Calu3 (cell line): Measurements from ENCODE around the gene SEC14L5. TPM values are rescaled to one million over a fixed set of nuclear protein-coding genes. Genes with fewer than 3 reads are reported as not detected.

Experiments
- BruUV-seq: library from RNA; stranded (reverse); fragments of 400-500 nt; replicated peaks from 2 replicates; lab custom pipeline; 2021; lab: Mats Ljungman, UMichigan
- CTCF ChIA-PET: fragments of 300-600 bp; sonication (Branson Sonifier 250); formaldehyde crosslinking; loops from one replicate; lab custom pipeline; 2022; ENCODE audit warnings: antibody characterized with exemption; lab: Charles Lee
- DNase-seq: peaks from one replicate; pipeline ENCODE4 v3.0.0; 2022
- H3K27ac Mint-ChIP-seq: one replicate; pipeline ENCODE4 v1.8.0; 2022; ENCODE audit warnings: mixed read lengths; ENCODE audit not compliant: unreplicated experiment
- H3K27me3 Mint-ChIP-seq: one replicate; pipeline ENCODE4 v1.8.0; 2022; ENCODE audit warnings: mixed read lengths; ENCODE audit not compliant: unreplicated experiment
- H3K36me3 Mint-ChIP-seq: one replicate; pipeline ENCODE4 v1.8.0; 2022; ENCODE audit warnings: mild to moderate bottlenecking, moderate library complexity, mixed read lengths; ENCODE audit not compliant: insufficient read depth, unreplicated experiment
- H3K4me1 Mint-ChIP-seq: one replicate; pipeline ENCODE4 v1.8.0; 2022; ENCODE audit warnings: mild to moderate bottlenecking, low read depth, mixed read lengths; ENCODE audit not compliant: unreplicated experiment
- H3K4me3 Mint-ChIP-seq: one replicate; pipeline ENCODE4 v1.8.0; 2022; ENCODE audit warnings: mild to moderate bottlenecking, low read depth, moderate library complexity, mixed read lengths; ENCODE audit not compliant: unreplicated experiment
- H3K9me3 Mint-ChIP-seq: one replicate; pipeline ENCODE4 v1.8.0; 2022; ENCODE audit warnings: low read depth, mixed read lengths; ENCODE audit not compliant: unreplicated experiment
- CTCF ChIP-seq: fragments of 200-600 bp; IDR thresholded peaks from one replicate; pipeline ENCODE4 v1.8.0; 2022; ENCODE audit warnings: antibody characterized with exemption; ENCODE audit not compliant: unreplicated experiment
- intact Hi-C: fragments of 100-400 bp; cut with micrococcal nuclease; formaldehyde crosslinking; loops from one replicate; pipeline ENCODE4 v1.10.0; 2022; ENCODE audit not compliant: unreplicated experiment
- total RNA-seq: library from RNA; stranded (reverse); gene quantifications from 2 replicates; pipeline ENCODE4 v1.2.3, GENCODE V29; 2022

Gene SEC14L5
- total RNA-seq, 1 experiment from 2014 or later, result 0.52 TPM

- Mint-ChIP-seq H3K27ac (no peak overlapping the region), H3K9me3 (no peaks in the 10 kb centered on the region), H3K4me1 (no peaks in the 10 kb centered on the region), H3K27me3 (peaks cover 33% of the 10 kb centered on the region), H3K4me3 (no peak overlapping the region), H3K36me3 (no peaks in the 10 kb centered on the region)
- CTCF ChIA-PET, result interaction anchor here (1.1 kb wide), 1 partner anchor 14 kb away, joined by 6 read pairs; no protein-coding TSS in a partner anchor
- intact Hi-C loops, result loop anchor here (2.0 to 10.0 kb wide), 3 partner anchors 66 to 510 kb away; partner anchors contain the start of gene SEC14L5
- DNase-seq, result peak; percentile 28
- no TSS peak for BruUV-seq
- TF ChIP-seq CTCF, result peak; percentile 11
Observed at GRCh38 chr16:5025171-5025632, 67.1 kb downstream of the SEC14L5 start.

GRCh38 chr16:5026664-5027063, 68.5 kb downstream of the SEC14L5 start:
- Mint-ChIP-seq H3K27ac (no peak overlapping the region), H3K36me3 (no peaks in the 10 kb centered on the region), H3K4me3 (no peak overlapping the region), H3K4me1 (no peaks in the 10 kb centered on the region), H3K27me3 (peaks cover 18% of the 10 kb centered on the region), H3K9me3 (no peaks in the 10 kb centered on the region)
- intact Hi-C loops, result loop anchor here (10.0 kb wide), 2 partner anchors 312 to 512 kb away; no protein-coding TSS in a partner anchor
- no TSS peak for BruUV-seq
- TF ChIP-seq CTCF, result no peak
- DNase-seq, result no peak
- CTCF ChIA-PET, result no interaction called here

- DNase-seq, result no peak
- CTCF ChIA-PET, result no interaction called here
- no peaks in the 10 kb centered on the region for H3K4me1 Mint-ChIP-seq
Observed at GRCh38 chr16:5027086-5027485, 69.0 kb downstream of the SEC14L5 start.

GRCh38 chr16:5027575-5028235, 69.6 kb downstream of the SEC14L5 start:
- no peak for TF ChIP-seq CTCF
- no TSS peak for BruUV-seq
- Mint-ChIP-seq H3K36me3 (peaks cover 3% of the 10 kb centered on the region), H3K4me3 (no peak overlapping the region), H3K27ac (no peak overlapping the region), H3K27me3 (peaks cover 8% of the 10 kb centered on the region), H3K9me3 (no peaks in the 10 kb centered on the region), H3K4me1 (peaks cover 4% of the 10 kb centered on the region)
- CTCF ChIA-PET, result interaction anchor here (0.5 kb wide), 1 partner anchor 20 kb away, joined by 3 read pairs; no protein-coding TSS in a partner anchor
- intact Hi-C loops, result loop anchor here (10.0 kb wide), 2 partner anchors 313 to 513 kb away; no protein-coding TSS in a partner anchor
- DNase-seq, result no peak

More at GRCh38 chr16:5027086-5027485, 69.0 kb downstream of the SEC14L5 start:
- Mint-ChIP-seq H3K4me3 (no peak overlapping the region), H3K27ac (no peak overlapping the region), H3K27me3 (peaks cover 14% of the 10 kb centered on the region), H3K36me3 (no peaks in the 10 kb centered on the region), H3K9me3 (no peaks in the 10 kb centered on the region)
- intact Hi-C loops, result loop anchor here (10.0 kb wide), 2 partner anchors 312 to 512 kb away; no protein-coding TSS in a partner anchor
- no peak for TF ChIP-seq CTCF
- no TSS peak for BruUV-seq
